Uterus (tissue), 2 donors: ENCODE results near the gene SLC25A26.

Experiments used
- CTCF ChIP-seq, 4 experiments: fragments of 200-600 bp in 2 of 4; fragments of 450-650 bp in 2 of 4; sonication (generic) in 2 of 4; IDR thresholded peaks; one replicate each; pipeline ENCODE4 v1.5.1; 2016 to 2019; ENCODE audit warnings: antibody characterized with exemption in 4 of 4, mild to moderate bottlenecking in 2 of 4, moderate library complexity in 1 of 4
- POLR2A ChIP-seq, 2 donors: fragments of 450-650 bp; IDR thresholded peaks; one replicate each; pipeline ENCODE4 v1.6.1; 2016; ENCODE audit warnings: antibody characterized with exemption in 2 of 2, mild to moderate bottlenecking in 1 of 2, moderate library complexity in 1 of 2

- TF ChIP-seq CTCF (IDR thresholded peaks at IDR 0.05) = no peak
- no peak for TF ChIP-seq POLR2A (IDR thresholded peaks at IDR 0.05)
Observed at GRCh38 chr3:66236281-66236680, 15.5 kb downstream of the SLC25A26 start.
